Endodermal cell (in vitro differentiated cells): ENCODE results near the gene CCDC69. TPM values are rescaled to one million over a fixed set of nuclear protein-coding genes. Genes with fewer than 3 reads are reported as not detected.

Experiments used
- DNase-seq: peaks from one replicate; pipeline ENCODE4 v3.0.0-alpha.2; 2017
- H3K27ac ChIP-seq: 2 replicates; pipeline ENCODE4 v1.5.1; 2013; ENCODE audit warnings: mild to moderate bottlenecking, low read depth, low read length, moderate library complexity
- H3K27me3 ChIP-seq: 2 replicates; pipeline ENCODE4 v1.6.1; 2013; ENCODE audit warnings: mild to moderate bottlenecking, low read length, moderate library complexity; ENCODE audit not compliant: insufficient read depth, control insufficient read depth, poor library complexity, severe bottlenecking
- H3K36me3 ChIP-seq: 2 replicates; pipeline ENCODE4 v1.7.0; 2013; ENCODE audit warnings: mild to moderate bottlenecking, low read length, moderate library complexity; ENCODE audit not compliant: control insufficient read depth, insufficient read depth
- H3K4me1 ChIP-seq: one replicate; pipeline ENCODE4 v1.7.0; 2013; ENCODE audit warnings: low read length; ENCODE audit not compliant: control insufficient read depth, insufficient read depth
- H3K4me3 ChIP-seq: 2 replicates; pipeline ENCODE4 v1.5.1; 2013; ENCODE audit warnings: mild to moderate bottlenecking, low read length, moderate library complexity
- H3K9ac ChIP-seq: 2 replicates; pipeline ENCODE4 v1.6.1; 2013; ENCODE audit warnings: mild to moderate bottlenecking, low read length, moderate library complexity; ENCODE audit not compliant: poor library complexity, severe bottlenecking; ENCODE audit errors: extremely low read depth
- H3K9me3 ChIP-seq: 2 replicates; pipeline ENCODE4 v1.6.1; 2013; ENCODE audit warnings: mild to moderate bottlenecking, low read length, moderate library complexity; ENCODE audit not compliant: control insufficient read depth
- H3K27ac Mint-ChIP-seq: 2 replicates; pipeline ENCODE4 v1.8.0; 2020; ENCODE audit warnings: mixed read lengths
- H3K27me3 Mint-ChIP-seq: 2 replicates; pipeline ENCODE4 v1.8.0; 2021; ENCODE audit warnings: mild to moderate bottlenecking, mixed read lengths; ENCODE audit not compliant: insufficient read depth
- H3K36me3 Mint-ChIP-seq: 2 replicates; pipeline ENCODE4 v1.8.0; 2020; ENCODE audit warnings: low read depth, mixed read lengths
- H3K4me1 Mint-ChIP-seq: 2 replicates; pipeline ENCODE4 v1.8.0; 2020; ENCODE audit warnings: mixed read lengths
- H3K4me3 Mint-ChIP-seq: 2 replicates; pipeline ENCODE4 v1.8.0; 2020; ENCODE audit warnings: mild to moderate bottlenecking, moderate library complexity, mixed read lengths
- H3K9me3 Mint-ChIP-seq: 2 replicates; pipeline ENCODE4 v1.8.0; 2020; ENCODE audit warnings: mild to moderate bottlenecking, mixed read lengths
- WGBS, 2 experiments: methylation state at CpG; one replicate each; pipeline versions ENCODE4 v1.1.5 to v1.1.7; 2013; ENCODE audit warnings: missing lambda C conversion rate in 2 of 2, mixed read lengths in 1 of 2; ENCODE audit not compliant: insufficient coverage in 1 of 2, insufficient read length in 1 of 2; 5-methylcytosine and 5-hydroxymethylcytosine counted together
- total RNA-seq, 2 donors: library from RNA; stranded (reverse); fragmentation: NEBNext Ultra II Directional in 1 of 2; extraction: Animal tissue kit (Norgen Biotek cat#: 25700) in 1 of 2; gene quantifications; 2 replicates in 1 of 2; 3 replicates in 1 of 2; pipeline ENCODE4 v1.2.1, GENCODE V29; 2021
- TF ChIP-seq, protein P1 (sequence below): fragments of 200-600 bp; sonication (generic); conservative IDR thresholded peaks from 2 replicates; pipeline ENCODE4 v1.5.0; 2021; ENCODE audit warnings: antibody characterized with exemption, mild to moderate bottlenecking

CCDC69 gene
- total RNA-seq, 2 donors from 2014 or later = 4.4 to 6.4 TPM

DNA sequence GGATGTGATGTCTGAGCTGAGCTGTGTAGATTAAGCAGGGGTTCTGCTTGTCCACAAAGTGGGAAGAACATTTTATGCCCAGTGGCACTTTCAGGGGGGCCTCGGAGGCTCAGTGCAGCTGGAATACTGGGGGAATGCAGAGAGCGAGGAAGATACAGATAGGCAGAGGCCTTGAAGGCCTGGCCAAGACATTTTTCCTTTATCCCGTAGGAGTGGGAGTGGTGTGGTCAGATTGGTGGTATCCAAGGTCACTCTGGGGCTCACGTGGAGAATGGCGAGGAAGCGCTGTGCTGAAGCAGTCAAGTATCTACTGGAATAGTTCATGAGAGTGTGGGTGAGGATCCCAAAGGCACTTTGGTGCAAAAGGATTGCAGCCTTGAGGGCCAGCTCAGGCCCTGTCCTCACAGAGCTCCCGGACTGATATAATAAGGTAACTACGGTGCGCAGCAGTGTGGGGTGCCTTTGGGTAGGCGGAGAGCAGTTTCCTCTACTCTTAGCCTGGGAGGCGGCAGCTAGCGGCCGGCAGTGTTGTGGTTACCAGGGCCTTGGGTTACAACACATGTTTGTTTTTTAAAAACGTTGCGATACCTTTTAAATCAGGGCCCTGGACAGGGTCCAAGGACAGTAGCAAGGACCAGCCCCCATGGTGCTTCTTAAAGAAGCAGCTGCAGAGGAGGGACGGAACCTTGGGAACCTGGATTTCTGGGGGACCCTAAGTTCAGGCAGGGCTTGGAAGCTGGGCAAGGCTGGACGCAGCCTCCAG lies 10.8 kb upstream of the CCDC69 start:
- Mint-ChIP-seq H3K9me3 (peaks cover 3% of the 10 kb centered on the region), H3K4me3 (no peak overlapping the region), H3K4me1 (peaks cover 8% of the 10 kb centered on the region), H3K27ac (no peak overlapping the region), H3K36me3 (no peaks in the 10 kb centered on the region), H3K27me3 (peaks cover 7% of the 10 kb centered on the region)
- no peak for DNase-seq
- no peaks in the 10 kb centered on the region for H3K27me3 ChIP-seq
- H3K9me3 ChIP-seq = peaks cover 2% of the 10 kb centered on the region
- TF ChIP-seq, protein P1, sequence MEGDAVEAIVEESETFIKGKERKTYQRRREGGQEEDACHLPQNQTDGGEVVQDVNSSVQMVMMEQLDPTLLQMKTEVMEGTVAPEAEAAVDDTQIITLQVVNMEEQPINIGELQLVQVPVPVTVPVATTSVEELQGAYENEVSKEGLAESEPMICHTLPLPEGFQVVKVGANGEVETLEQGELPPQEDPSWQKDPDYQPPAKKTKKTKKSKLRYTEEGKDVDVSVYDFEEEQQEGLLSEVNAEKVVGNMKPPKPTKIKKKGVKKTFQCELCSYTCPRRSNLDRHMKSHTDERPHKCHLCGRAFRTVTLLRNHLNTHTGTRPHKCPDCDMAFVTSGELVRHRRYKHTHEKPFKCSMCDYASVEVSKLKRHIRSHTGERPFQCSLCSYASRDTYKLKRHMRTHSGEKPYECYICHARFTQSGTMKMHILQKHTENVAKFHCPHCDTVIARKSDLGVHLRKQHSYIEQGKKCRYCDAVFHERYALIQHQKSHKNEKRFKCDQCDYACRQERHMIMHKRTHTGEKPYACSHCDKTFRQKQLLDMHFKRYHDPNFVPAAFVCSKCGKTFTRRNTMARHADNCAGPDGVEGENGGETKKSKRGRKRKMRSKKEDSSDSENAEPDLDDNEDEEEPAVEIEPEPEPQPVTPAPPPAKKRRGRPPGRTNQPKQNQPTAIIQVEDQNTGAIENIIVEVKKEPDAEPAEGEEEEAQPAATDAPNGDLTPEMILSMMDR = no peak
- H3K27ac ChIP-seq = no peak overlapping the region
- H3K4me3 ChIP-seq = no peak overlapping the region
- no peak overlapping the region for H3K9ac ChIP-seq
- no peaks in the 10 kb centered on the region for H3K4me1 ChIP-seq
- H3K36me3 ChIP-seq = no peaks in the 10 kb centered on the region
- 91 to 92% methylated on average over 16 to 17 of the region's 17 CpGs for WGBS, 2 experiments

DNA sequence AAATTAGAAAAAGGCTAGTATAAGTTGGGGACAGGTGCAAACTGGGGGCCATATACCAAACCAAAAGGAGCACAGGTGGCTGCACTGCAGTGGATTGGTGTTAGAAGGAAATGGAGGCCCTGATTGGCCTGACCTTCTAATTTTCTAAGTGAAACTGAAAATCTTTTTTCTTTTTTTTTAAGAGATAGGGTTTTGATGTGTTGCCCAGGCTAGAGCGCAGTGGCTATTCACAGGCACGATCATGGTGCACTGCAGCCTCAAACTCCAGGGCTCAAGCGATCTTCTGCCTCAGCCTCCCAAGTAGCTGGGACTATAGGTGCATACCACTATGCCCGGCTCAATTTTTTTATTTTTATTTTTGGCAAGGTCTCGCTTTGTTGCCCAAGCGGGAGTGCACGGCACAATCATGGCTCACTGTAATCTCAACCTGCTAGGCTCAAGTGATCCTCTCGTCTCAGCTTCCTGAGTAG lies 9.8 kb upstream of the CCDC69 start:
- TF ChIP-seq, protein P1 = no peak
- H3K9ac ChIP-seq = no peak overlapping the region
- H3K27ac Mint-ChIP-seq = no peak overlapping the region
- H3K4me1 Mint-ChIP-seq = peaks cover 6% of the 10 kb centered on the region
- H3K4me1 ChIP-seq = no peaks in the 10 kb centered on the region
- no peaks in the 10 kb centered on the region for H3K27me3 ChIP-seq
- no peak overlapping the region for H3K4me3 Mint-ChIP-seq
- peaks cover 7% of the 10 kb centered on the region for H3K27me3 Mint-ChIP-seq
- H3K36me3 Mint-ChIP-seq = no peaks in the 10 kb centered on the region
- no peak for DNase-seq
- no peak overlapping the region for H3K27ac ChIP-seq
- no peaks in the 10 kb centered on the region for H3K9me3 ChIP-seq
- H3K4me3 ChIP-seq = no peak overlapping the region
- H3K36me3 ChIP-seq = no peaks in the 10 kb centered on the region
- 92 to 95% methylated on average over 8 of the region's 8 CpGs for WGBS, 2 experiments
- no peaks in the 10 kb centered on the region for H3K9me3 Mint-ChIP-seq

GRCh38 chr5:151231359-151231758 lies 7.5 kb upstream of the CCDC69 start:
- Mint-ChIP-seq H3K4me3 (no peak overlapping the region), H3K27ac (no peak overlapping the region)

More at GRCh38 chr5:151231359-151231758, 7.5 kb upstream of the CCDC69 start:
- Histone ChIP-seq H3K9me3 (no peaks in the 10 kb centered on the region), H3K27me3 (no peaks in the 10 kb centered on the region), H3K36me3 (no peaks in the 10 kb centered on the region), H3K4me3 (no peak overlapping the region), H3K9ac (no peak overlapping the region), H3K27ac (no peak overlapping the region), H3K4me1 (no peaks in the 10 kb centered on the region)
- DNase-seq = no peak
- TF ChIP-seq, protein P1 = no peak
- H3K4me1 Mint-ChIP-seq = no peaks in the 10 kb centered on the region
- no peaks in the 10 kb centered on the region for H3K36me3 Mint-ChIP-seq
- H3K9me3 Mint-ChIP-seq = no peaks in the 10 kb centered on the region
- peaks cover 6% of the 10 kb centered on the region for H3K27me3 Mint-ChIP-seq
